NCI-H82 treated with DMSO at 0.1 percent for 48 hours (cell line): ENCODE results near the gene ADARB2.

Source experiments
- DNase-seq: peaks from one replicate; lab custom pipeline; 2025; ENCODE audit not compliant: unreplicated experiment; lab: John Stamatoyannopoulos, UW

The ADARB2 gene

GRCh38 chr10:1217237-1217587, 520.1 kb downstream of the ADARB2 start:
- DNase-seq: no peak

GRCh38 chr10:1216574-1217236, 520.6 kb downstream of the ADARB2 start:
- DNase-seq: no peak

DNA sequence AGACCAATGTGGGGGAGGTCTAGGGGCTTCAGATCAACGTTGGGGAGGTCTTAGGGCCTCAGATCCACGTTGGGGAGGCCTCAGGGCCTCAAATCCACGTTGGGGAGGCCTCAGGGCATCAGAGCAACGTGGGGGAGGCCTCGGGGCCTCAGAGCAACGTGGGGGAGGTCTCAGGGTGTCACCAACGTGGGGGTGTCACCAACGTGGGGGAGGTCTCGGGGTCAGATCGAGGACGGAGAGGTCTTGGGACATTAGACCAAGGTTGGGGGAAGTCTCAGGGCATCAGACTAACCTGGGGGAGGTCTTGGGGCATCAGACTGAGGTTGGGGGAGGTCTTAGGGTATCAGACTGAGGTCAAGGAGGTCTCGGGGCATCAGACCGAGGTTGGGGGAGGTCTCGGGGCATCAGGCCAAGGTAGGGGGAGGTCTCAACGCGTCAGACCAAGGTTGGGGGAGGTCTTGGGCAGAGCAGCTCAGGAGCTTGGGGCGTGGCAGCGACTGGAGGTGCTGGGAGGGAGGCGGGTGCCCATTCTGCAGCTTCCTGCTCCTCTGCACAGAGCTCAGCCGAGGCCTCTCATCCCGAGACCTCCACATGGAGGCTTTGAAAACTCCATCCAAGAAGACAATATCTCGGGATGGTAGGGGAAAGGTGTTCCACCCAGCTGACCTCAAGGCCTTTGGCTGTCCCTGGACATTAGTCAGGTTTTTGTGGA, 521.3 kb downstream of the ADARB2 start:
- DNase-seq: no peak

DNA sequence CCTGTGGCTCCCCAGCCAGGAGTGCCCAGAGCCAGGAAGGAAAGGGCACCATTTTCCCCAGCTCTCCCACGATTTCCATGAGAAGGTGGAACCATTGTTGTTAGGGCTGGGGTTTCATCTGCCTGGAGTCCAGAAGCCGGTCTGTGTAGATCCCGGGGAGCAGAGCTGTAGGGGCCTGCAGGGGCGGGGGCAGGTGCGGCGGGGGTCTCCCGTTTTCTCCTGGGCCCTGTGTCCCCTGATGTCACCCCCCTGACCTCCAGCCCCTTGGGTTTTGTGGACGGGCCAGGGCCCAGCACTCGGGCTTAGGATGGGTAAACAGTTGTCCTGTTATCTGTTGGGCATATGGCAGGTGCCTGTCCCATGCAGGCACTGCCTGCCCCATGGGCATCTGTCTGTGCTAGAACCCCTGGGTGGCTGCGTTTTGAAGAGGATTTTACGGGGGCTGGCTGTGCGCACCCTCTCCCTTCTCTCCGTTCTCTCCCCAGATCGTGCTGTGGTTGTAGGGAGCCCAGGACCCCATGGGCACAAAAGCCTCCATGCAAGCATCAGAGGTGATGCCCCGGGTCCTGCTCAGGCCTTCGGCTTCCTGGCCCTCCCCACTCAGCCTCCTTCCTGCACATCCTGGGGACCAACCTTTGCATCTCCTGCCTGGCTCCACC, 522.3 kb downstream of the ADARB2 start:
- no peak for DNase-seq

DNA sequence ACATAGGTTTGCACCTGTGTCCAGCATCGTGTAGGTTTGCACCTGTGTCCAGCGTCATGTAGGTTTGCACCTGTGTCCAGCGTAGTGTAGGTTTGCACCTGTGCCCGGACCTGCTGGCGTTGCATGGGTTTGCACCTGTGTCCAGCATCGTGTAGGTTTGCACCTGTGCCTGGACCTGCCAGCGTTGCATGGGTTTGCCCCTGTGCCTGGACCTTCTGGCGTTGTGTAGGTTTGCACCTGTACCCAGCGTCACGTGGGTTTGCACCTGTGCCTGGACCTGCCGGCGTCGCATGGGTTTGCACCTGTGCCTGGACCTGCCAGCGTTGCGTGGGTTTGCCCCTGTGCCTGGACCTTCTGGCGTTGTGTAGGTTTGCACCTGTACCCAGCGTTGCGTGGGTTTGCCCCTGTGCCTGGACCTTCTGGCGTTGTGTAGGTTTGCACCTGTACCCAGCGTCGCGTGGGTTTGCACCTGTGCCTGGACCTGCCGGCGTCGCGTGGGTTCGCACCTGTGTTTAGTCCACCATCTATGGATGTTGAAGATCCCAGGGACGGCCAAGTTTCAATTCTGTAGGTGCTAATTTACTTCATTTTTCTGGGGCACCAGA, 523.2 kb downstream of the ADARB2 start:
- no peak for DNase-seq

DNA sequence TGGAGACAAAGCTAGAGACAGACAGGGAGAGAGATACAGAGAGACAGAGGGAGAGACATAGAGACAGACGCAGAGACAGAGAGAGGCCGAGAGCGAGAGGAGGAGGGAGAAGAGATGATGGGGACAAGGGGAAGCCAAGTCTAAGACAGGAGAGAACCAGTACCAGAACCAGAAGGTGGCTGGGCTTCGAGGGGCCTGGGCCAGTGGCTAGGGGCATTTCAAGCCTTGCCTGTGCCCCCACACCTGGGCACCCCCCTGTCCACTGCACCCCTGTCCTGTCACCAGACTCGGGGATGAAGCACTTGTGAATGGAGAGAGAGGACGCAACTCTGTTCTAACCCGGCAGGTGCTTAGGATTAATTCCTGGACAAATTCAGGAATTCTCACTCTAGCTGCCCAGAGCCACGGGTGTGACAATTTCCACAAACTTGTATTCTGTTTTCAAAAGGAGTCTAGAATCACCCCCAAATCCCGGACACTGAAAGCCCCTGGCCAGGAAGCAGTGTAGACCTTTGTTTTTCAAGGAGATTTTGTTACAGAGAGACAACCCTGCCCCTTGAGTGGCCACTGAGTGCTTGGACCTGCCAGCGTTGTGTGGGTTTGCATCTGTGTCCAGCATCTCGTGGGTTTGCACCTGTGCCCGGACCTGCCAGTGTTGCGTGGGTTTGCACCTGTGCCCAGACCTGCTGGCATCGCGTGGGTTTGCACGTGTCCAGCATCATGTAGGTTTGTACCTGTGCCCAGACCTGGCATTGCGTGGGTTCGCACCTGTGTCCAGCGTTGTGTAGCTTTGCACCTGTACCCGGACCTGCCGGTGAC, 523.9 kb downstream of the ADARB2 start:
- DNase-seq: no peak

DNA sequence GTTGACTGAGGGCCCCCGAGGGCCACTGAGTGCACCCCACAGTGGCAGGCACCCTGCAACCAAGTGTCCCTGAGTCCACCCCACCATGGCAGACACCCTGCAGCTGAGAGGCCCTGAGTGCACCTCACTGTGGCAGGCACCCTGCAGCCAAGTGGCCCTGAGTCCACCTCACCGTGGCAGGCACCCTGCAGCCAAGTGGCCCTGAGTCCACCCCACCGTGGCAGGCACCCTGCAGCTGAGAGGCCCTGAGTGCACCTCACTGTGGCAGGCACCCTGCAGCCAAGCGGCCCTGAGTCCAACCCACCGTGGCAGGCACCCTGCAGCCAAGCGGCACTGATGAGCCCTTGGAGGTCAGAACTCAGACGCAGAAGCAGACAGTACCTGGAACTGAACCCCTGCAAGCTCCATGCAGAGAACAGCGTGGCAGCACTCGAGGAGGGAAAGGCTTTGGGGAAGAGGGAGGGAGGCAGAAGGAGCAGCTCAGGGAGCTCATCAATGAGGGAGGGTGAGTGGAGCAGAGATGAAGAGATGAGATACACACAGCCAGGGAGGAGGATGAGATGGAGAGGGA, 524.7 kb downstream of the ADARB2 start:
- DNase-seq: no peak

DNA sequence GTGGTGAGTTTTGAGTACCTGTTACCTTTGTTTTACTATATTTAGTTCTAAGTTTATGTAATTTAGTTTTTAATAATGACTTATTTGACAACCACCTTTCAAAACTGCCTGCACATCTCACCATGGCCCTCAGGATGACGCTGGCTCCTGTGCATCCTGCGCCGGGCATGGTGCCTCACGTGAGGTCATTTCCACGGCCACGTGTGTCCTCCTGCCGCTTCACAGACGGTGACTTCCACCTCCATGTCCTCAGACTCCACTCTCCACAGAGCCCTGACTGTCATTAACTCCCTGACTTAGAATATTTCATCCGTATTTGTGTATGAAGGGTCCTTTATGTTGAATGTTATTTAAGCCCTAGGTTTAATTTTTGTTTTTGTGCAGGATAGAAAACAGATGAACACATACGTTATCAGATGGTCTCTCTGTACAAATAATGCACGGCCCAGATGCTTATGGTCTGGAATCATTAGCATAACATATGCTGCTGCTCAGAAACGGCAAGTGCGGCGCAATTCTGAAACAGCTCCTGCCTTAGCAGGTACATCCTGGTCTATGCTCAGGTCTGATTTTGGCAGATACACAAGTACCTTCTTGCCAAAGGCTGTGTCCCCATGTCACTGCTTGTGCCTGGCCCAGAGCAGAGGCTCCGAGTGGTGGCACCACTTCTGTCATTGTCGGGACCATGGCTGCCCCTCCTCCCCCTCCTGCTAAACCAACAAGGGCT, 525.3 kb downstream of the ADARB2 start:
- DNase-seq: no peak

GRCh38 chr10:1210667-1211066, 526.7 kb downstream of the ADARB2 start:
- DNase-seq: no peak

DNA sequence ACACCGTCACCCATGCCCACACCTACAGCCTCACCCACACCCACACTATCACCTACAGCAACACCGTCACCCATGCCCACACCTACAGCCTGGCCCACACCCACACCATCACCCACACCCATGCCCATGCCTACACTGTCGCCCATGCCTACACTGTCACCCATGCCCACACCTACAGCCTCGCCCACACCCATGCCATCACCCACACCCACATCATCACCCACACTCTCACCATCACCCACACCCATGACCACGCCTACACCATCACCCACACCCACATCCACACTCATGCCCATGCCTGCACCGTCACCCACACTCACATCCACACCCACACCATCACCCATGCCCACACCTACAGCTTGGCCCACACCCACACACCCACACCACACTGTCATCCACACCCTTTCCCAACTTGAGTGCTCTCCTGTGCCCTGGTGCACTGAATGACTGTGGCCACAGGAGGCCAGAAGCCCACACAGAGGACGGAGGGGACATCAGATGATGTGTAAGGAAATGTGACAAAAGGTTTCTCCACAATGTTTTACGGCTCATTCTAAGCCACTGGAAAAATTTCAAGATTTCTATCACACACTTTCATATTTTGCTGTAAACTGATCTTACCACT, 527.9 kb downstream of the ADARB2 start:
- no peak for DNase-seq

DNA sequence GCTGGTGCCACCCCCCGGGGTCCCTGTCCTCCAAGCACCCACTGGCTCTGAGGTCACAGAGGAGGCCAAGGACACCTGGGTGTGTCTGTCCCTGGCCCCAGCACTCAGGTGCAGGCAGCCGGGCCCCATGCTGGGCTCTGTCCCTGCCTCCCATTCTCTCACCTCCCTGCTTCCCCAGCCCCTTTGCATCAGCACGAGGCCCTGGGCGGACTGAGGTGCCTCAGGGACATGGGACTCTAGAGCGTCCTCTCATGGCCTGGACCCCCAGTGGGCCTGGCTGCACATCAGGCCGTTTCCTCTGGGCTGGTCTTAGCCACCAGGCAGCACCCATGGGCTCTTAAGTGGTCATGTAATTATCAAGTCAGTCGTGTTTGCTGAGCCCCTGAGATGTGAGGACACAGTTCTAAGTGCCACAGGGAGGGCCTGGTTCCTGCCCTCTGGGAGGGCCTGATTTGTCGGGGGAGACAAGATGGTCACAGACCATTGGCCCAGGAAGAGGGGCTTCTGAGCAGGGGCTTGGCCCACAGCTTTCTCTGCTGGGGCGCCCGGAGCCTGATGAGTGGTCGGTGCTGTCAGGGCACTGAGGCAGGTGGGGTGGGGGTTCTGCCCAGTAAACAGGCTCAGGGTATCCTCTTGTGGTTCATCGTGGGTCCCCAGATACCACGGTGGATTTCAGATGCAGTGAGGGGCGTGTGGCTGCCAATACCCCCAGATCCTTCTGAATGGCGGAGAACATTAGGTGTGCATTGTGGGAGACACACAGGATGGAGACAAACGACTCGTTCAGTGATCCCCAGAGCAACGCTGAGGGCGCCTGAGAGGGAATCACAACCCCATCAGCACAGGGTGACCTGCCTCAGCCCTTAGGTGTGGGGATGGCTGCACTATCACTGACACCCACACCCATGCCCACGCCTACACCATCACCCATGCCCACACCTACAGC, 528.7 kb downstream of the ADARB2 start:
- DNase-seq: no peak

- no peak for DNase-seq
These were observed 530.7 kb downstream of the ADARB2 start for GRCh38 chr10:1206601-1207000.

DNA sequence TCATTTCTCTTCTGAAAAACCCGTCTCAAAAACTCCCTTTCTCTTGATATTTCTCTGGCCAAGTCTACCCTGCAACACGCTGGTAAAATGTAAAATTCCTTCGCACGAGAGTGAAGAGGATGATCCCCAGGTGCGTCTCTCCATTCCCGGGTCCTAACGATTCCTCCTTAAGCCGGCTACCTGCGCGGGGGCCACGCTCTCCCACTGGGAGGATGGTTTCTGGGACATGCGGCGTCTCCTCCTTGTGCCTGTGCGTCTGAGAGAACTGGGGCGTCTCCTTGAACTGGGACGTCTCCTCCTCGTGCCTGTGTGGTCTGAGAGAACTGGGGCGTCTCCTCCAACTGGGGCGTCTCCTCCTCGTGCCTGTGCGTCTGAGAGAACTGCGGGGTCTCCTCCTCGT, 531.2 kb downstream of the ADARB2 start:
- no peak for DNase-seq

- no peak for DNase-seq
These were observed 531.8 kb downstream of the ADARB2 start for GRCh38 chr10:1205450-1206030.

GRCh38 chr10:1204434-1205326, 532.6 kb downstream of the ADARB2 start:
- DNase-seq: no peak

- no peak for DNase-seq
These were observed 533.6 kb downstream of the ADARB2 start for GRCh38 chr10:1203704-1204103.

- no peak for DNase-seq
These were observed 534.1 kb downstream of the ADARB2 start for GRCh38 chr10:1203216-1203615.
